ENCODE measurements around the gene SLN.

The SLN gene

DNA sequence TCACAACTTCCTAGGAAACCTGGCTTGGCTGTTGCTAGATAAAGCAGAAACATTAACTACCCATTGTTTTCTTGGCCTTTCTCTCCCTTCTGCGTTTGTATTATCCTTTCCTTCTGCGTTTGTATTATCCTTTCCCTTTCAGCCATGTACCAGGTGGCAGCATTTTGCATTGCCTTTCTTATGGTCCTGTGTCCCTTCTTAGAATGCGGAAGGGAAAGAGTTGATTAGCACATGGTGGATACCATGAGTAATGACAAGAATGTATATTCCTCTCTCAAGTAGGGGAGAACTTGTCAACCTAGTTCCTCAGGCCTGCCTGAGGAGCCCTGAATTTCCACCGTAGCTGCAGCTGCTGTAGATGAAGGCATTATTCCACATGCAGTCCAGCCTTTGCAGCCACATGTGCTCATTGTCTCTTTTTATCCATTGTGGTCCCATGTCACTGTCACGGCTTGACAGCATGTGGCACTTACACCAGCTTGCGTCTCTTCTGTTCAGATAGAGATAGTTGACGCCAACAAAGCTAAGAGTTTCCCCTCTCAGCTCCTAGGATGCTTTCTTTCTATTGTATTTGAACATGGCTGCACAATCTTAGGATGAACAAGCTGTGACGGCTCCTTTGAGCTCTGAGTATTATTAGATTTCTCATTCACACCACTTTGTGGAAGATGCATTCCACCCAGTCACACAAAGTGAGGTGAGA lies 44.8 kb downstream of the SLN start:
- Histone ChIP-seq H2AFZ (ENCODE audit: low read length) (no peak overlapping the region), H3K79me2 (ENCODE audit: insufficient read depth, low read length) (no peaks in the 10 kb centered on the region), H4K20me1 (ENCODE audit: insufficient read depth, low read length, poor library complexity, severe bottlenecking) (no peaks in the 10 kb centered on the region), H3K9me2 (replicated peaks; ENCODE audit: low read depth, low read length) (no peaks in the 10 kb centered on the region), H3K4me2 (ENCODE audit: low read depth, low read length, poor library complexity, severe bottlenecking) (no peak overlapping the region), H3K9me3 (ENCODE audit: insufficient read depth, low read depth, low read length) (no peaks in the 10 kb centered on the region), H3F3A (ENCODE audit: low read depth) (no peaks in the 10 kb centered on the region), H3K9ac (ENCODE audit: low read depth, low read length, poor library complexity, severe bottlenecking) (no peak overlapping the region), H3K4me3 (ENCODE audit: low read length, poor library complexity, severe bottlenecking) (no peak overlapping the region), H3K27me3 (ENCODE audit: insufficient read depth, low read length, poor library complexity, severe bottlenecking) (no peaks in the 10 kb centered on the region), H3K4me1 (ENCODE audit: insufficient read depth, low read length, poor library complexity, severe bottlenecking) (no peaks in the 10 kb centered on the region), H3K36me3 (ENCODE audit: insufficient read depth, low read length) (no peaks in the 10 kb centered on the region)
- TF ChIP-seq EZH2phosphoT487 (IDR thresholded peaks at IDR 0.05; ENCODE audit: borderline replicate concordance) = no peak
- TF ChIP-seq, protein P1, sequence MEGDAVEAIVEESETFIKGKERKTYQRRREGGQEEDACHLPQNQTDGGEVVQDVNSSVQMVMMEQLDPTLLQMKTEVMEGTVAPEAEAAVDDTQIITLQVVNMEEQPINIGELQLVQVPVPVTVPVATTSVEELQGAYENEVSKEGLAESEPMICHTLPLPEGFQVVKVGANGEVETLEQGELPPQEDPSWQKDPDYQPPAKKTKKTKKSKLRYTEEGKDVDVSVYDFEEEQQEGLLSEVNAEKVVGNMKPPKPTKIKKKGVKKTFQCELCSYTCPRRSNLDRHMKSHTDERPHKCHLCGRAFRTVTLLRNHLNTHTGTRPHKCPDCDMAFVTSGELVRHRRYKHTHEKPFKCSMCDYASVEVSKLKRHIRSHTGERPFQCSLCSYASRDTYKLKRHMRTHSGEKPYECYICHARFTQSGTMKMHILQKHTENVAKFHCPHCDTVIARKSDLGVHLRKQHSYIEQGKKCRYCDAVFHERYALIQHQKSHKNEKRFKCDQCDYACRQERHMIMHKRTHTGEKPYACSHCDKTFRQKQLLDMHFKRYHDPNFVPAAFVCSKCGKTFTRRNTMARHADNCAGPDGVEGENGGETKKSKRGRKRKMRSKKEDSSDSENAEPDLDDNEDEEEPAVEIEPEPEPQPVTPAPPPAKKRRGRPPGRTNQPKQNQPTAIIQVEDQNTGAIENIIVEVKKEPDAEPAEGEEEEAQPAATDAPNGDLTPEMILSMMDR (conservative IDR thresholded peaks at IDR 0.05; ENCODE audit: low read length) = no peak

DNA sequence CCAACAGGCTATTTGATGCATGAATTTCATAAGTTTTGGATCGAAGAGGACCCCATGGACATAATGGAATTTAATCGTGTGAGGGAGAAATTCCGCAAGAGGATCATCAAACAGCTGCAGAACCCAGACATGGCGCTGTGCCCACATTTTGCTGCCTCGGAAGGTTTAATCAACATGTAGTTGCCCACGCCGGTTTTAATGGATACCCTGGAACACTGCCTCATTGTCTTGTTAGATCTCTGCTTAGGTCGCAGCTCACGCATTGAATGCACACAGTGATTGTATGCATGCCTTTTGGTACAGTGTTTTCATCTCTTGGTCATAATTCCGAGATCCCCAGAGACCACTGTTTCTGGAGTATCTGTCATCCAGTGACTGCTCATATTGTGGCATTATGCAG lies 46.8 kb downstream of the SLN start:
- Histone ChIP-seq H3K36me3 (ENCODE audit: insufficient read depth, low read length) (no peaks in the 10 kb centered on the region), H3K79me2 (ENCODE audit: insufficient read depth, low read length) (no peaks in the 10 kb centered on the region), H3K4me3 (ENCODE audit: low read length, poor library complexity, severe bottlenecking) (no peak overlapping the region), H2AFZ (ENCODE audit: low read length) (no peak overlapping the region), H3K27me3 (ENCODE audit: insufficient read depth, low read length, poor library complexity, severe bottlenecking) (no peaks in the 10 kb centered on the region), H3K9ac (ENCODE audit: low read depth, low read length, poor library complexity, severe bottlenecking) (no peak overlapping the region), H4K20me1 (ENCODE audit: insufficient read depth, low read length, poor library complexity, severe bottlenecking) (no peaks in the 10 kb centered on the region), H3F3A (ENCODE audit: low read depth) (no peaks in the 10 kb centered on the region), H3K4me1 (ENCODE audit: insufficient read depth, low read length, poor library complexity, severe bottlenecking) (no peaks in the 10 kb centered on the region), H3K4me2 (ENCODE audit: low read depth, low read length, poor library complexity, severe bottlenecking) (no peak overlapping the region), H3K9me2 (replicated peaks; ENCODE audit: low read depth, low read length) (no peaks in the 10 kb centered on the region), H3K9me3 (ENCODE audit: insufficient read depth, low read depth, low read length) (no peaks in the 10 kb centered on the region)
- TF ChIP-seq, protein P1 (conservative IDR thresholded peaks at IDR 0.05; ENCODE audit: low read length) = no peak

DNA sequence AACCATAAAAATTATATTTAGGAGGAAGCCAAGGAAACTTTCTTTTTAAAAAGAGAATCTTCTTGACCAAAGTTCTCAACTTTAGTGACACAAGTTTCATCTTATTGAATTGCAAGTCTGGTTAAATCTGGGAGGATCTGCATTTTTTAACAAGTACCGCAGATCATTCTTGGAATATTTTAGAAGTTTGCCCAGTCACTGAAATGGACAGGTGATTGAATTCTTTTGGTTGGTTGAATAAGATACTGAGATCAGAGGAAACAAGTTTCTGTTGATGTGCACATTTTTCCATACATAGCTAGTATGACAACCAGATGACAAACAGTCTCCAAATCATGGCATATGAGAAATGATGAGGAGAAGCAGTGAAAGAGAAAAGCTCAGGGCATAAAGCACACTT lies 50.2 kb downstream of the SLN start:
- no peak for TF ChIP-seq EZH2phosphoT487 (IDR thresholded peaks at IDR 0.05; ENCODE audit: borderline replicate concordance)
- TF ChIP-seq, protein P1 (conservative IDR thresholded peaks at IDR 0.05; ENCODE audit: low read length) = no peak
- no peaks in the 10 kb centered on the region for H3K36me3 ChIP-seq (ENCODE audit: insufficient read depth, low read length)
- no peak overlapping the region for H3K4me3 ChIP-seq (ENCODE audit: low read length, poor library complexity, severe bottlenecking)

More for the DNA sequence above, 50.2 kb downstream of the SLN start:
- Histone ChIP-seq H3K27me3 (ENCODE audit: insufficient read depth, low read length, poor library complexity, severe bottlenecking) (no peaks in the 10 kb centered on the region), H3K9ac (ENCODE audit: low read depth, low read length, poor library complexity, severe bottlenecking) (no peak overlapping the region), H3F3A (ENCODE audit: low read depth) (no peaks in the 10 kb centered on the region), H3K9me3 (ENCODE audit: insufficient read depth, low read depth, low read length) (no peaks in the 10 kb centered on the region), H3K79me2 (ENCODE audit: insufficient read depth, low read length) (no peaks in the 10 kb centered on the region), H3K4me1 (ENCODE audit: insufficient read depth, low read length, poor library complexity, severe bottlenecking) (no peaks in the 10 kb centered on the region), H3K4me2 (ENCODE audit: low read depth, low read length, poor library complexity, severe bottlenecking) (no peak overlapping the region), H2AFZ (ENCODE audit: low read length) (no peak overlapping the region), H4K20me1 (ENCODE audit: insufficient read depth, low read length, poor library complexity, severe bottlenecking) (no peaks in the 10 kb centered on the region), H3K9me2 (replicated peaks; ENCODE audit: low read depth, low read length) (no peaks in the 10 kb centered on the region)

Data from Loucy (cell line).